B cell (primary cell): ENCODE results near the gene ZDHHC12. TPM values are rescaled to one million over a fixed set of nuclear protein-coding genes. Genes with fewer than 3 reads are reported as not detected.

Experiments used
- ATAC-seq: fragments of 200-7000 bp; cut with Tn5 transposase; one replicate; pipeline ENCODE4 v1.10.0; 2021; ENCODE audit warnings: low read depth, mild to moderate bottlenecking, moderate number of reproducible peaks, moderate library complexity
- CTCF ChIA-PET: fragments of 350-600 bp; sonication (Branson Sonifier 250); formaldehyde crosslinking; loops from one replicate; lab custom pipeline; 2021; ENCODE audit warnings: antibody characterized with exemption, inconsistent platforms; lab: Charles Lee
- POLR2A ChIA-PET: fragments of 350-600 bp; sonication (Branson Sonifier 250); formaldehyde crosslinking; loops from one replicate; lab custom pipeline; 2021; ENCODE audit warnings: antibody characterized with exemption; lab: Charles Lee
- DNase-seq: peaks from one replicate; pipeline ENCODE4 v3.0.0; 2013
- H2AFZ ChIP-seq: 2 replicates; pipeline ENCODE4 v1.6.1; 2012; ENCODE audit warnings: mild to moderate bottlenecking, low read depth, low read length; ENCODE audit not compliant: insufficient read depth, poor library complexity, severe bottlenecking
- H3K27ac ChIP-seq, 2 donors: 1 replicate in 1 of 2; 2 replicates in 1 of 2; pipeline ENCODE4 v1.5.1; 2012 to 2013; ENCODE audit warnings: low read length in 2 of 2, mild to moderate bottlenecking in 2 of 2, moderate library complexity in 1 of 2
- H3K27me3 ChIP-seq, 4 experiments: fragments of 200-600 bp in 1 of 4; sonication (generic) in 1 of 4; replicated peaks in 1 of 4; 1 replicate in 2 of 4; 2 replicates in 2 of 4; pipeline versions ENCODE4 v1.6.1 to v1.7.0; 2013 to 2016; ENCODE audit warnings: low read length in 3 of 4, mild to moderate bottlenecking in 2 of 4, mixed read lengths in 1 of 4, moderate library complexity in 1 of 4; ENCODE audit not compliant: insufficient read depth in 4 of 4, control insufficient read depth in 3 of 4; ENCODE audit errors: control extremely low read depth in 1 of 4
- H3K36me3 ChIP-seq, 2 experiments: replicated peaks in 1 of 2; 1 replicate in 1 of 2; 2 replicates in 1 of 2; pipeline versions ENCODE4 v1.6.1 to v1.7.1; 2013; ENCODE audit warnings: low read length in 1 of 2; ENCODE audit not compliant: insufficient read depth in 2 of 2, control insufficient read depth in 1 of 2; ENCODE audit errors: control extremely low read depth in 1 of 2, extremely low read depth in 1 of 2
- H3K4me1 ChIP-seq, 2 donors: fragments of 200-600 bp in 1 of 2; sonication (generic) in 1 of 2; 1 replicate in 1 of 2; 2 replicates in 1 of 2; pipeline versions ENCODE4 v1.5.1 to v1.6.1; 2013 to 2017; ENCODE audit warnings: low read length in 2 of 2; ENCODE audit not compliant: control insufficient read depth in 2 of 2, insufficient read depth in 2 of 2
- H3K4me2 ChIP-seq: replicated peaks from 2 replicates; pipeline ENCODE3; 2012; ENCODE audit warnings: mild to moderate bottlenecking, low read depth, low read length; ENCODE audit not compliant: poor library complexity, severe bottlenecking
- H3K4me3 ChIP-seq, 5 experiments: fragments of 200-600 bp in 1 of 5; sonication (generic) in 1 of 5; 1 replicate in 3 of 5; 2 replicates in 2 of 5; pipeline versions ENCODE4 v1.5.1 to v1.7.0; 2011 to 2016; ENCODE audit warnings: low read length in 4 of 5, mild to moderate bottlenecking in 4 of 5, low read depth in 2 of 5, control low read depth in 1 of 5, moderate library complexity in 1 of 5; ENCODE audit not compliant: insufficient read depth in 1 of 5; ENCODE audit errors: control extremely low read depth in 1 of 5, extremely low read depth in 1 of 5
- H3K79me2 ChIP-seq: fragments of 200-600 bp; sonication (generic); one replicate; pipeline ENCODE4 v1.6.0; 2016; ENCODE audit warnings: low read length; ENCODE audit not compliant: control insufficient read depth, insufficient read depth
- H3K9ac ChIP-seq: fragments of 200-600 bp; sonication (generic); 2 replicates; pipeline ENCODE4 v1.6.1; 2017; ENCODE audit warnings: mild to moderate bottlenecking, low read length, moderate library complexity
- H3K9me3 ChIP-seq, 3 donors: one replicate each; pipeline versions ENCODE4 v1.6.1 to v1.7.1; 2013; ENCODE audit warnings: low read length in 2 of 3; ENCODE audit not compliant: control insufficient read depth in 2 of 3, insufficient read depth in 1 of 3; ENCODE audit errors: control extremely low read depth in 1 of 3
- H4K20me1 ChIP-seq: 2 replicates; pipeline ENCODE4 v1.6.0; 2012; ENCODE audit warnings: mild to moderate bottlenecking, low read length; ENCODE audit not compliant: insufficient read depth, control insufficient read depth, poor library complexity, severe bottlenecking
- H3K27ac Mint-ChIP-seq: one replicate; pipeline ENCODE4 v1.8.0; 2021; ENCODE audit warnings: mixed read lengths
- H3K27me3 Mint-ChIP-seq: one replicate; pipeline ENCODE4 v1.8.0; 2021; ENCODE audit warnings: mixed read lengths
- H3K4me1 Mint-ChIP-seq: one replicate; pipeline ENCODE4 v1.8.0; 2021; ENCODE audit warnings: mixed read lengths
- H3K4me3 Mint-ChIP-seq: one replicate; pipeline ENCODE4 v1.8.0; 2021; ENCODE audit warnings: mixed read lengths
- H3K9me3 Mint-ChIP-seq: one replicate; pipeline ENCODE4 v1.8.0; 2022; ENCODE audit warnings: mixed read lengths; ENCODE audit not compliant: insufficient read depth
- CTCF ChIP-seq: fragments of 200-600 bp; IDR thresholded peaks from one replicate; pipeline ENCODE4 v1.8.0; 2022; ENCODE audit warnings: antibody characterized with exemption, mild to moderate bottlenecking
- EZH2 ChIP-seq: IDR thresholded peaks from 2 replicates; pipeline ENCODE4 v1.6.1; 2012; ENCODE audit warnings: borderline replicate concordance, low read depth, mild to moderate bottlenecking, moderate library complexity, low read length; ENCODE audit not compliant: insufficient read depth, poor library complexity, severe bottlenecking
- WGBS: methylation state at CpG from one replicate; pipeline ENCODE4 v1.1.5; 2013; ENCODE audit warnings: missing lambda C conversion rate; ENCODE audit not compliant: insufficient coverage; 5-methylcytosine and 5-hydroxymethylcytosine counted together
- intact Hi-C: fragments of 100-400 bp; cut with micrococcal nuclease; formaldehyde crosslinking; loops from one replicate; pipeline ENCODE4 v1.10.0; 2022
- polyA plus RNA-seq: library from polyadenylated mRNA; depleted of rRNA; stranded (reverse); fragments of >200 nt; gene quantifications from 2 replicates; pipeline ENCODE4 v1.2.3, GENCODE V29; 2012
- total RNA-seq, 2 donors: library from RNA; stranded (reverse); fragments of 120-200 nt in 1 of 2; gene quantifications; 1 replicate in 1 of 2; 2 replicates in 1 of 2; pipeline versions ENCODE4 v1.2.3 to v1.2.4, GENCODE V29; 2013 to 2022

ZDHHC12 gene
- total and polyA plus RNA-seq, 2 donors (not counting 1 experiment from before 2014, with no cell fraction given): 28.5 to 47.0 TPM

GRCh38 chr9:128715436-128715750 is 8.5 kb downstream of the ZDHHC12 start:
- no peaks in the 10 kb centered on the region for H3K4me1 Mint-ChIP-seq
- H3K27ac Mint-ChIP-seq: no peak overlapping the region
- ChIA-PET CTCF (no interaction called here), POLR2A (no interaction called here)
- H3K4me3 Mint-ChIP-seq: no peak overlapping the region
- Histone ChIP-seq H3K36me3 (no peaks in the 10 kb centered on the region), H4K20me1 (no peaks in the 10 kb centered on the region), H3K9ac (no peak overlapping the region), H3K4me1 (no peaks in the 10 kb centered on the region), H3K79me2 (no peaks in the 10 kb centered on the region), H2AFZ (no peak overlapping the region), H3K4me2 (no peak overlapping the region), H3K4me3 (no peak overlapping the region), H3K9me3 (no peaks in the 10 kb centered on the region), H3K27ac (no peak overlapping the region), H3K27me3 (no peaks in the 10 kb centered on the region)
- 90% methylated on average over 6 of the region's 6 CpGs for WGBS
- no peak for DNase-seq
- H3K9me3 Mint-ChIP-seq: no peaks in the 10 kb centered on the region
- ATAC-seq: no peak
- no peaks in the 10 kb centered on the region for H3K27me3 Mint-ChIP-seq
- intact Hi-C loops: no loop called here
- TF ChIP-seq EZH2: no peak
- TF ChIP-seq CTCF: no peak

GRCh38 chr9:128714586-128715435 is 9.1 kb downstream of the ZDHHC12 start:
- no peaks in the 10 kb centered on the region for H3K27me3 Mint-ChIP-seq
- POLR2A ChIA-PET: no interaction called here

More at GRCh38 chr9:128714586-128715435, 9.1 kb downstream of the ZDHHC12 start:
- Histone ChIP-seq H3K4me1 (no peaks in the 10 kb centered on the region), H3K9me3 (no peaks in the 10 kb centered on the region), H3K36me3 (no peaks in the 10 kb centered on the region), H2AFZ (no peak overlapping the region), H3K27me3 (no peaks in the 10 kb centered on the region), H3K4me2 (no peak overlapping the region), H3K27ac (no peak overlapping the region), H3K9ac (no peak overlapping the region), H3K79me2 (no peaks in the 10 kb centered on the region), H3K4me3 (no peak overlapping the region), H4K20me1 (no peaks in the 10 kb centered on the region)
- no peak for TF ChIP-seq EZH2
- no peak for TF ChIP-seq CTCF
- H3K27ac Mint-ChIP-seq: no peak overlapping the region
- H3K9me3 Mint-ChIP-seq: no peaks in the 10 kb centered on the region
- DNase-seq (no peak), ATAC-seq (no peak)
- H3K4me1 Mint-ChIP-seq: no peaks in the 10 kb centered on the region
- 89% methylated on average over 15 of the region's 24 CpGs for WGBS
- intact Hi-C loops: no loop called here
- no peak overlapping the region for H3K4me3 Mint-ChIP-seq
- CTCF ChIA-PET: no interaction called here
